AG08395 (cell line): ENCODE results near the gene ATP2A3.

Experiments
- DNase-seq: peaks from one replicate; pipeline ENCODE4 v3.0.0; 2012; ENCODE audit warnings: mixed read lengths, low spot score

Gene ATP2A3

GRCh38 chr17:3890082-3890877, 74.0 kb downstream of the ATP2A3 start:
- peak; percentile 95 for DNase-seq

DNA sequence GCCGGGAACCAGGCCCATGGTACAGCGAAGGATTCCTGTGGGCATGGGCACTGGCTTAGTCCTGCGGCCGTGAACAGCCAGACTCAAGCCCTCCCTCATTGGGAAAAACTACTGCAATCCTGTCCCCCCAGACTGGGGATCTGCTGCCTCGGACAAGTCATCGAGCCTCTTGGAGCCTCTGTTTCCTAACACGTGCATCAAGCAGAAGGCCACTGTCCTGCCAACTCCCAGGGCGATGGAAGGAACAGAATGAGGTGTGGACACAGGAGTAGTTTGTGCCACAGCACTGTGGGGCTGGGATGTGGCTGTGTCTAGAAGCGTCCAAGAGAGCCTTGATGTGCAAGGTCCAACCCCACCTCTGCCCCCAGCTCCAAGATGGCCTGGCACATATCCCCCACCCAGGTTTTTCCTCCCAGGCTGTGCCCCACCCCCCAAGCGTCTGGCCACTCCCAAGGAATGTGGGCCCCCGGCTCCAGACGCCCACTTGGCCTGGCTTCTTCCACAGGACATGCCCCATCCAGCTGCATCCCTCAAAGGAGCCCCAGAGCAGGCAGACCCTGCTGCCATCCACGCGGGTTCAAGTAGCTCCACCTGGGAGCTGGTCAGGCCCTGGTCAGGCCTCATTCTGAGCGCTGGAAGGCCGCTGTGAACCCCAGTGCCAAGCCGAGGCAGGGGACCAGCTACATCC, 74.8 kb downstream of the ATP2A3 start:
- no peak for DNase-seq

- DNase-seq, result peak; percentile 95
Observed at GRCh38 chr17:3888343-3889171, 75.7 kb downstream of the ATP2A3 start.

- DNase-seq, result no peak
Observed at GRCh38 chr17:3887804-3888203, 76.4 kb downstream of the ATP2A3 start.

- DNase-seq, result no peak
Observed at GRCh38 chr17:3887394-3887793, 76.8 kb downstream of the ATP2A3 start.

- DNase-seq, result no peak
Observed at GRCh38 chr17:3886776-3887175, 77.5 kb downstream of the ATP2A3 start.

- peak; percentile 64 for DNase-seq
Observed at GRCh38 chr17:3885970-3886369, 78.3 kb downstream of the ATP2A3 start.

- no peak for DNase-seq
Observed at GRCh38 chr17:3885271-3885670, 79.0 kb downstream of the ATP2A3 start.

DNA sequence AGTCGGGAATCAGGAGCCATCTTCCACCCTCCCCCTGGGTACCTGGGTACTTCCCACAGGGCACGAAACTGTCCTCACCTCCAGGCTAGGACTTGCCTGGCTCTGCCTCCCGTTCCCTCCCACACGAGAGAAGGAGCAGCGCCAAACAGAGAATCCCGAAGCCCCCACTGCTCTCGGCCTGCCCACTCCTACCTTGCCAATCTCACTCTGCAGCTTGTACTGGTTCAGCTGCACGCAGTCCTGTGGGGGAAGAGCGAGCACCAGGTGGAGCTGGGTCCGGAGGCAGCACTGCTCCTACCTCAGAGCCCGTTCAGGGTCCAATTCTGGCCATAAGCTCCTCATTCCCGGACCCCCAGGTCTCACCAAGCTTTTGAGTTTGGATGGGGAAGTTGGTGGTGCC, 80.0 kb downstream of the ATP2A3 start:
- DNase-seq, result no peak

DNA sequence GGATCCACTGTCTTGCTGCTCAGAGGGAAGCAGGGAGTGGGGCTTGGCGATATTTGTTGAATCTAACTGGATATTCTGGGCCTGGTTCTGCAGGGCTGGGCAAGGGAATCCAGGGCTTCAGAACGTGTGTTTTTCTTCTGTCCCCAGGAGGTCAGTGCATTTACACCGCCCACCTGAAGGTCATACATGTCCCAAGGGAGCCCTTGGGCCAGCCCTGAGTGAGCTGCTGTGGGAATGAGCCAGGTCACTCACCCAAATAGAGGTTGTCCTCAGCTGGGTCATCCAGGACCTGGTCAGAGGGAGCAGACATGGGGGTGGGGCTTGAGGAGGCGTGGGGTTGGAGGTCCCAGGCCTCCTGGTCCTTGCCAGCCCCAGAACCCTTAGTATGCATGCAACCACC, 82.0 kb downstream of the ATP2A3 start:
- no peak for DNase-seq

DNA sequence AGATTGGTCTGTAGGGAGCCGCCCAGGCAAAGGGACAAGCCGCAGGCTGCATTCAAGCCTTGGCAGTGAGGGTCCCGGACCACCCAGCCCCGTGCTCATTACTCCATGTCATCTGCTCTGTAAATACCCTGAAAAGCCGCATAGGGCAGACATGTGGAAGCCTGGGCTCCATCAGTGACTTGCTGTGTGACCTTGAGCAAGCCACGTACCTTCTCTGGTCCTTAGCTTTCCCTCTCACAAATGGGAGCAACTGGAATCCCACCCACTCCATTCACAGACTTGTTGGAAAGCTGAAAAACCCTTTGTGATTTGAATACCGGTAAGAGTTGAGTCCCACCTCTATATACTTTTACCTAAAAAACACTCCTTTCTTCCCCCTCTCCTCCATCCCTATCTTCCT, 83.3 kb downstream of the ATP2A3 start:
- no peak for DNase-seq

GRCh38 chr17:3879591-3880417, 84.4 kb downstream of the ATP2A3 start:
- no peak for DNase-seq

GRCh38 chr17:3879186-3879585, 85.1 kb downstream of the ATP2A3 start:
- peak; percentile 84 for DNase-seq

- no peak for DNase-seq
Observed at GRCh38 chr17:3877220-3877619, 87.0 kb downstream of the ATP2A3 start.

GRCh38 chr17:3875317-3875716, 88.9 kb downstream of the ATP2A3 start:
- no peak for DNase-seq
